Natural killer cell (primary cell): ENCODE data around the gene STX1A. TPM values are rescaled to one million over a fixed set of nuclear protein-coding genes. Genes with fewer than 3 reads are reported as not detected.

Experiments
- ATAC-seq, 3 donors: fragments of 150-1000 bp in 2 of 3; fragments of 200-7000 bp in 1 of 3; cut with Tn5 transposase; 1 replicate in 1 of 3; 2 replicates in 2 of 3; pipeline ENCODE4 v1.10.0; 2021; ENCODE audit warnings: mild to moderate bottlenecking in 2 of 3, moderate library complexity in 2 of 3
- DNase-seq, 2 donors: peaks; one replicate each; pipeline versions ENCODE4 v3.0.0 to v3.0.0-alpha.2; 2013 to 2021; ENCODE audit warnings: mixed read lengths in 1 of 2
- H3K27ac ChIP-seq: one replicate; pipeline ENCODE4 v1.5.1; 2013; ENCODE audit warnings: mild to moderate bottlenecking, low read length
- H3K27me3 ChIP-seq: one replicate; pipeline ENCODE4 v1.6.1; 2013; ENCODE audit warnings: low read length; ENCODE audit not compliant: control insufficient read depth, insufficient read depth
- H3K36me3 ChIP-seq: one replicate; pipeline ENCODE4 v1.6.1; 2013; ENCODE audit warnings: low read length; ENCODE audit not compliant: control insufficient read depth, insufficient read depth
- H3K4me1 ChIP-seq: one replicate; pipeline ENCODE4 v1.6.1; 2013; ENCODE audit warnings: low read length; ENCODE audit not compliant: control insufficient read depth, insufficient read depth
- H3K4me3 ChIP-seq: one replicate; pipeline ENCODE4 v1.5.1; 2013; ENCODE audit warnings: low read length
- H3K9me3 ChIP-seq: one replicate; pipeline ENCODE4 v1.6.1; 2013; ENCODE audit warnings: low read length; ENCODE audit not compliant: control insufficient read depth, insufficient read depth
- H3K27ac Mint-ChIP-seq, 2 donors: one replicate each; pipeline ENCODE4 v1.8.0; 2022; ENCODE audit warnings: mild to moderate bottlenecking in 2 of 2, mixed read lengths in 2 of 2, moderate library complexity in 1 of 2
- H3K27me3 Mint-ChIP-seq, 2 donors: one replicate each; pipeline ENCODE4 v1.8.0; 2022; ENCODE audit warnings: low read depth in 2 of 2, mixed read lengths in 2 of 2
- H3K36me3 Mint-ChIP-seq: one replicate; pipeline ENCODE4 v1.8.0; 2022; ENCODE audit warnings: mixed read lengths
- H3K4me1 Mint-ChIP-seq, 2 donors: one replicate each; pipeline ENCODE4 v1.8.0; 2022; ENCODE audit warnings: mixed read lengths in 2 of 2
- H3K4me3 Mint-ChIP-seq: one replicate; pipeline ENCODE4 v1.8.0; 2022; ENCODE audit warnings: mild to moderate bottlenecking, moderate library complexity, mixed read lengths
- H3K9me3 Mint-ChIP-seq, 2 donors: one replicate each; pipeline ENCODE4 v1.8.0; 2022; ENCODE audit warnings: mixed read lengths in 2 of 2
- CTCF ChIP-seq: fragments of 200-600 bp; IDR thresholded peaks from one replicate; pipeline ENCODE4 v1.8.0; 2022; ENCODE audit warnings: antibody characterized with exemption
- WGBS: methylation state at CpG from one replicate; pipeline ENCODE4 v1.1.7; 2013; ENCODE audit warnings: missing lambda C conversion rate; ENCODE audit not compliant: insufficient coverage; 5-methylcytosine and 5-hydroxymethylcytosine counted together
- intact Hi-C: fragments of 100-400 bp; cut with micrococcal nuclease; formaldehyde crosslinking; loops from one replicate; pipeline ENCODE4 v1.14.2; 2022
- total RNA-seq, 4 donors: library from RNA; stranded (reverse); fragments of 120-200 nt in 1 of 4; gene quantifications; one replicate each; pipeline versions ENCODE4 v1.2.3 to v1.2.4, GENCODE V29; 2013 to 2022

Gene STX1A
- total RNA-seq, 3 donors from 2014 or later (not counting 1 experiment from before 2014, with no cell fraction given), result 13.2 to 20.4 (median 14.7) TPM

- no peaks in the 10 kb centered on the region for H3K4me1 Mint-ChIP-seq
- TF ChIP-seq CTCF, result no peak
- Histone ChIP-seq H3K27me3 (no peaks in the 10 kb centered on the region), H3K27ac (no peak overlapping the region), H3K4me1 (no peaks in the 10 kb centered on the region), H3K9me3 (no peaks in the 10 kb centered on the region), H3K36me3 (no peaks in the 10 kb centered on the region), H3K4me3 (no peak overlapping the region)
- no peak overlapping the region for H3K27ac Mint-ChIP-seq
- no peak overlapping the region for H3K4me3 Mint-ChIP-seq
- WGBS, result 57% methylated on average over 15 of the region's 16 CpGs
- no peaks in the 10 kb centered on the region for H3K9me3 Mint-ChIP-seq
- H3K27me3 Mint-ChIP-seq, result peaks cover 0 to 7% of the 10 kb centered on the region in 2 donors
- no peak for DNase-seq
- no peaks in the 10 kb centered on the region for H3K36me3 Mint-ChIP-seq
- intact Hi-C loops, result no loop called here
- no peak for ATAC-seq
Observed at GRCh38 chr7:73749931-73750776, 30.7 kb upstream of the STX1A start.

- H3K9me3 Mint-ChIP-seq, result no peaks in the 10 kb centered on the region
- no peak for ATAC-seq
- H3K27ac Mint-ChIP-seq, result no peak overlapping the region
- H3K27ac ChIP-seq, result no peak overlapping the region
- WGBS, result 94% methylated on average over 4 of the region's 4 CpGs
- no peak overlapping the region for H3K4me3 Mint-ChIP-seq
- H3K4me1 Mint-ChIP-seq, result no peaks in the 10 kb centered on the region
- no peaks in the 10 kb centered on the region for H3K27me3 ChIP-seq
- no peaks in the 10 kb centered on the region for H3K9me3 ChIP-seq
- no peaks in the 10 kb centered on the region for H3K4me1 ChIP-seq
- no peaks in the 10 kb centered on the region for H3K36me3 ChIP-seq
- no peak for TF ChIP-seq CTCF
- no peaks in the 10 kb centered on the region for H3K36me3 Mint-ChIP-seq
- no peak overlapping the region for H3K4me3 ChIP-seq
- DNase-seq, result no peak
- H3K27me3 Mint-ChIP-seq, result peaks cover 0 to 7% of the 10 kb centered on the region in 2 donors
- intact Hi-C loops, result no loop called here
Observed at GRCh38 chr7:73746378-73746777, 26.9 kb upstream of the STX1A start.

GRCh38 chr7:73742753-73743641, 23.5 kb upstream of the STX1A start:
- H3K27ac ChIP-seq, result no peak overlapping the region
- peaks cover 4 to 12% of the 10 kb centered on the region in 2 donors for H3K4me1 Mint-ChIP-seq
- H3K4me3 ChIP-seq, result no peak overlapping the region
- no peak overlapping the region for H3K27ac Mint-ChIP-seq
- DNase-seq (no peak), ATAC-seq (no peak)
- no peaks in the 10 kb centered on the region for H3K27me3 Mint-ChIP-seq
- H3K4me3 Mint-ChIP-seq, result no peak overlapping the region
- intact Hi-C loops, result no loop called here
- no peaks in the 10 kb centered on the region for H3K36me3 ChIP-seq
- peaks cover 9% of the 10 kb centered on the region for H3K4me1 ChIP-seq
- no peaks in the 10 kb centered on the region for H3K27me3 ChIP-seq
- 62% methylated on average over 35 of the region's 35 CpGs for WGBS
- H3K9me3 ChIP-seq, result no peaks in the 10 kb centered on the region
- no peak for TF ChIP-seq CTCF
- H3K36me3 Mint-ChIP-seq, result no peaks in the 10 kb centered on the region
- no peaks in the 10 kb centered on the region for H3K9me3 Mint-ChIP-seq
